Activated naive CD8-positive, alpha-beta T cell (primary cell): ENCODE data around the gene SMPD3.

ENCODE experiments used
- H3K27ac Mint-ChIP-seq: one replicate; pipeline ENCODE4 v1.8.0; 2021; ENCODE audit warnings: mixed read lengths
- H3K27me3 Mint-ChIP-seq: one replicate; pipeline ENCODE4 v1.8.0; 2021; ENCODE audit warnings: mixed read lengths
- H3K36me3 Mint-ChIP-seq: one replicate; pipeline ENCODE4 v1.8.0; 2021; ENCODE audit warnings: mixed read lengths
- H3K4me1 Mint-ChIP-seq: one replicate; pipeline ENCODE4 v1.8.0; 2021; ENCODE audit warnings: low read depth, mixed read lengths
- H3K4me3 Mint-ChIP-seq: one replicate; pipeline ENCODE4 v1.8.0; 2021; ENCODE audit warnings: mild to moderate bottlenecking, mixed read lengths
- H3K9me3 Mint-ChIP-seq: one replicate; pipeline ENCODE4 v1.8.0; 2021; ENCODE audit warnings: low read depth, mixed read lengths

Gene SMPD3

DNA sequence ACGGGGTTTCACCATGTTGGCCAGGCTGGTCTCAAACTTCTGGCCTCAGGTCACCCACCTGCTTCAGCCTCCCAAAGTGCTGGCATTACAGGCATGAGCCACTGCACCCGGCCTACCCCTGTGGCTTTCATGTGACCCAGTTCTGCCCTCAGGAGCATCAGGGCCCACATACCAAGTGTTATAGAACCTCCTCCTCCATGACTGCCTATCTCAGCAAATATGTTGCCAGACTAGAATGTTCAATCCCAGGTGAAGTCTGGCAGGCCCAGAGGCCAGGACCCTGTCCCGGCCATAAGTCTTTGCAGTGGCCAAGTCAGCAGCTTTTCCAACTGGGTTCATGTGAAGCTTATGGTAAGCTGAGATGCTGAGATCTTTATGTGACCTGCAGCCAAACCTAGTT is 9.8 kb upstream of the SMPD3 start:
- Mint-ChIP-seq H3K4me1 (no peaks in the 10 kb centered on the region), H3K27me3 (no peaks in the 10 kb centered on the region), H3K27ac (no peak overlapping the region), H3K4me3 (no peak overlapping the region), H3K9me3 (no peaks in the 10 kb centered on the region), H3K36me3 (peaks cover 2% of the 10 kb centered on the region)

DNA sequence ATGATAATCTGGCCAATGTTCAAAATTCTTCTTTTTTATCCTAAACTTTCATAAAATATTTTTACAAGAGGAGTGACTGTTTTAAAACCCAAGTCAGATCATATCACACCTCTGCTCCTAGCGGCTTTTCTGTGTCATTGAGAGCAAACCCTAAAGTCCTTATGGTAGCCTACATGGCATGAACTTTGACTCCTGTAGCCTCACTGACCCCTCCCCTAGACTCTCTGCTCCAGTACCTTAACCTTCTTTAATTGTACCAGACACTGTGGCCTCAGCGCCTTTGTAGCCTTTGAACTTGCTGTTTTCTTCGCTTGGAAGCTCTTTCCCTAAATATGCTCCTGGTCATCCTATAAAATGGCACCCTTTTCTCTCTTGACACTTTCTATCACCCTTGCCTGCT is 7.3 kb upstream of the SMPD3 start:
- Mint-ChIP-seq H3K4me3 (no peak overlapping the region), H3K27ac (no peak overlapping the region), H3K4me1 (peaks cover 3% of the 10 kb centered on the region), H3K27me3 (no peaks in the 10 kb centered on the region), H3K36me3 (peaks cover under 1% of the 10 kb centered on the region), H3K9me3 (no peaks in the 10 kb centered on the region)

GRCh38 chr16:68454920-68455435 is 6.7 kb upstream of the SMPD3 start:
- Mint-ChIP-seq H3K36me3 (no peaks in the 10 kb centered on the region), H3K27ac (no peak overlapping the region), H3K4me1 (peaks cover 3% of the 10 kb centered on the region), H3K4me3 (no peak overlapping the region), H3K27me3 (no peaks in the 10 kb centered on the region), H3K9me3 (no peaks in the 10 kb centered on the region)

GRCh38 chr16:68453816-68454215 is 5.5 kb upstream of the SMPD3 start:
- H3K4me1 Mint-ChIP-seq = peaks cover 5% of the 10 kb centered on the region
- H3K27me3 Mint-ChIP-seq = no peaks in the 10 kb centered on the region
- H3K9me3 Mint-ChIP-seq = no peaks in the 10 kb centered on the region
- H3K36me3 Mint-ChIP-seq = no peaks in the 10 kb centered on the region
- no peak overlapping the region for H3K4me3 Mint-ChIP-seq
- H3K27ac Mint-ChIP-seq = no peak overlapping the region

DNA sequence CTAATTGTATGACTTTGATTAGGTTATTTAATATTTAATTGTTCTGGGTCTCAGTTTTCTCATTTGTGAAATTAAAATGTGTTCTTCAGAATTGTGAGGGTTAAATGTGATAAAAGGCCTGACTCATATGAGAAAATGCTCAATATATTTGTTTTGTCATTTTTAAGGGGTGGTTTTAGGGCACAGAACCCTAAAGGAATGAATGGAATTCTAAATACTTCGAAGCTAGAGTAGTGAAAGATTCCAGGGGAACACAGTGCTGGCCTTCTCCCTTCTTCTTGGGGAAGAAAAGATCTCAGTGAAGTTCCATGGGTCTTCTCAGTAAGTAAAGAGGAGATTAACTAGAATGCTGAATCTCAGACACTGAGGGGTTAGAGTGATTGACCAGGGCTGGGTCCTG is 3.9 kb upstream of the SMPD3 start:
- H3K36me3 Mint-ChIP-seq = no peaks in the 10 kb centered on the region
- peaks cover 13% of the 10 kb centered on the region for H3K4me1 Mint-ChIP-seq
- H3K27ac Mint-ChIP-seq = no peak overlapping the region
- no peaks in the 10 kb centered on the region for H3K9me3 Mint-ChIP-seq
- no peaks in the 10 kb centered on the region for H3K27me3 Mint-ChIP-seq
- H3K4me3 Mint-ChIP-seq = no peak overlapping the region

DNA sequence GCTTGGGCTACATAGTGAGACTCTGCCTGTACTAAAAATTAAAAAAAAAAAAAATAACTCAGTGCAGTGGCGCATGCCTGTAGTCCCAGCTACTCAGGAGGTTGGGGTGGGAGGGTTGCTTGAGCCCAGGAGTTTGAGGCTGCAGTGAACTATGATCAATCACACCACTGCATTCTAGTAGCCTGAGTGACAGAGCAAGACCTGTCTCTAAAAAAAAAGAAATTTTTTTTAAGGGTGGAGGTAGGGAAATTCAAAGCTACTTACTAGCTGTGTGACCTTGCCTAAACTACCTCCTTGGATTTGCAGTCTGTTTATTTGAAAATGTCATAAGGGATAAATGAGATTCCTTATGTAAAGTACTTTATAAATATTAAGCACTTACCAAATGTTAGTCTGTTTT is 3.4 kb upstream of the SMPD3 start:
- no peaks in the 10 kb centered on the region for H3K36me3 Mint-ChIP-seq
- no peak overlapping the region for H3K27ac Mint-ChIP-seq
- no peak overlapping the region for H3K4me3 Mint-ChIP-seq
- H3K4me1 Mint-ChIP-seq = peaks cover 13% of the 10 kb centered on the region
- H3K9me3 Mint-ChIP-seq = no peaks in the 10 kb centered on the region
- no peaks in the 10 kb centered on the region for H3K27me3 Mint-ChIP-seq

DNA sequence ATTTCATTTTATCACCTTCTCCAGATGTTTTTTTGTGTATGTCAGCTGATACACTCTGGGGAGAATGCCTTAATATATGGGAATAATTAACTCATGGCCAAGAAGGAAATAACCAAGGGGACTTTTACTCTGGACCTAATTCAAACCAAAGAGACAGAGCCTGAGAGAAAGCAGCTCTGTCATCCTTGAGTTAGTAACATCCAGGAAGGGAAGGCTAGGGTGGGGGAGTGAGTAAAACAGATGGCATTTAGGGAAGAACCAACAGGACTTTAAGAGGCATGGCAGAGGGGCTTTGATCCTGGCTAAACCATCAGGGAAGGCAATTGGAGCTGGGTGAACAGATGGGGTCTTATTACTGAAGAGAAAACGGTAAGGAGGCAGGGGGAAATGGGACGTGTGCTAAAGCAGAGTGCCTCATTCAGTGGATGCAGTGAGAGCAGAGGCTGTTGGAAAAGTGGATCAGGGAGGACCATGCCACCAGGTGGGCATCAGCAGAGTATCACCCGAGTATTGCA is 2.5 kb upstream of the SMPD3 start:
- Mint-ChIP-seq H3K4me1 (peaks cover 16% of the 10 kb centered on the region), H3K9me3 (no peaks in the 10 kb centered on the region), H3K4me3 (no peak overlapping the region), H3K36me3 (no peaks in the 10 kb centered on the region), H3K27ac (peak overlapping the region; percentile 6), H3K27me3 (peaks cover 4% of the 10 kb centered on the region)

GRCh38 chr16:68447653-68448359 is 502 bp downstream of the SMPD3 start:
- Mint-ChIP-seq H3K36me3 (no peaks in the 10 kb centered on the region), H3K4me1 (peaks cover 16% of the 10 kb centered on the region), H3K9me3 (no peaks in the 10 kb centered on the region), H3K27me3 (peaks cover 18% of the 10 kb centered on the region), H3K27ac (no peak overlapping the region), H3K4me3 (peak overlapping the region; percentile 68)

DNA sequence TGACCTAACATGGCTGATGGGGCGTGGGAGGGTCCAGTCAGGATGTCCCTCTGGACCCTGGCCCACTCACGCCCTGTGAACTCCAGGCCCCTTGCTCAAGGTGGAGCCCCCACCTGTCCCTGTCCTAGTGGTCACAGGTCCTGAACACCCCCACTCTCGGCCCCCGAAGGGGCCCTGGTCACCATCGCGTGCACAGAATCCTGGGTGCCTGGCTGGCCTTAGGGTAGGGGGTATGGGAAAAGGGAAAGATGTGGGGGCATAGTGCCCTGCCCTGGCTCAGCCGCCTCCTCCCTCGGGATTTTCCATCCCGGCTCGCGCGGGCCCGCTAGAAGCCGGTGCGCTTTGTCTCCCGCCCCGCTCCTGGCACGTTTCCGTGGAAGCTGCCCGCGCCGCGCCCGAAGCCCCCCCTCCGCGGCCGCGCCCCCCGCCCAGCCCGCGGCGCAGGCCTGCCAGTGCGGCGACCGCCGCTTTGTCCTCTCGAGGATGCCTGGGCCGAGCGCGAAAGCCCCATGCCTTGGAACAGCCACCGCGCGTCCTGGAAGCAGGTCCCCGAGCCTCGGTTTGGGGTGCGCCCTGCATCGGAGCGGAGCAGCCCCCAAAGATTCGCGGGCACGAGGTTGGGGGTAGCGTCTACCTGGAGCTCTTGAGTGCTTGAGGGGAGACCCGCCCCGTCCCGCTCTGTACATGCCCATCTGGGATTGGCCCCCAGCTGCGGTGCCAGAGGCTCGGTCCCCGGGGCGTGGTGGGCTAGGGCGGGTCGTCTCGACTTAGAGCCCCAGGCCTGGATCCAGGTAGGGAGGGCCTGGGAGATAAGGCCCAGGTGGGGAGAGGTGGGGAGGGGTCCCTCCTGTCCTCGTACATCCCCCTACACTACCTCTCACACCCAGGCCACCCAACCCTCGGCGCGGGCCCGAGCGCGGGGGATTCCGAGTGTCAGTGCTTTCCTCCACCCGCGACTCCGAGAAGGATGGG is 1.3 kb downstream of the SMPD3 start:
- peak overlapping the region; percentile 69 for H3K4me3 Mint-ChIP-seq
- no peak overlapping the region for H3K27ac Mint-ChIP-seq
- no peaks in the 10 kb centered on the region for H3K36me3 Mint-ChIP-seq
- peaks cover 16% of the 10 kb centered on the region for H3K4me1 Mint-ChIP-seq
- H3K9me3 Mint-ChIP-seq = no peaks in the 10 kb centered on the region
- peaks cover 18% of the 10 kb centered on the region for H3K27me3 Mint-ChIP-seq

GRCh38 chr16:68445458-68445857 is 2.9 kb downstream of the SMPD3 start:
- Mint-ChIP-seq H3K4me1 (peaks cover 14% of the 10 kb centered on the region), H3K36me3 (no peaks in the 10 kb centered on the region), H3K9me3 (no peaks in the 10 kb centered on the region)

GRCh38 chr16:68444056-68444657 is 4.2 kb downstream of the SMPD3 start:
- no peak overlapping the region for H3K27ac Mint-ChIP-seq
- H3K9me3 Mint-ChIP-seq = no peaks in the 10 kb centered on the region
- H3K36me3 Mint-ChIP-seq = no peaks in the 10 kb centered on the region
- H3K4me3 Mint-ChIP-seq = no peak overlapping the region
- H3K4me1 Mint-ChIP-seq = peaks cover 12% of the 10 kb centered on the region
- H3K27me3 Mint-ChIP-seq = peaks cover 20% of the 10 kb centered on the region

More at GRCh38 chr16:68445458-68445857, 2.9 kb downstream of the SMPD3 start:
- Mint-ChIP-seq H3K27me3 (peaks cover 20% of the 10 kb centered on the region), H3K4me3 (no peak overlapping the region), H3K27ac (no peak overlapping the region)

- Mint-ChIP-seq H3K4me3 (no peak overlapping the region), H3K9me3 (no peaks in the 10 kb centered on the region), H3K27ac (no peak overlapping the region), H3K4me1 (peaks cover 13% of the 10 kb centered on the region), H3K36me3 (no peaks in the 10 kb centered on the region), H3K27me3 (peaks cover 2% of the 10 kb centered on the region)
Observed at GRCh38 chr16:68436581-68436980, 11.7 kb downstream of the SMPD3 start.

DNA sequence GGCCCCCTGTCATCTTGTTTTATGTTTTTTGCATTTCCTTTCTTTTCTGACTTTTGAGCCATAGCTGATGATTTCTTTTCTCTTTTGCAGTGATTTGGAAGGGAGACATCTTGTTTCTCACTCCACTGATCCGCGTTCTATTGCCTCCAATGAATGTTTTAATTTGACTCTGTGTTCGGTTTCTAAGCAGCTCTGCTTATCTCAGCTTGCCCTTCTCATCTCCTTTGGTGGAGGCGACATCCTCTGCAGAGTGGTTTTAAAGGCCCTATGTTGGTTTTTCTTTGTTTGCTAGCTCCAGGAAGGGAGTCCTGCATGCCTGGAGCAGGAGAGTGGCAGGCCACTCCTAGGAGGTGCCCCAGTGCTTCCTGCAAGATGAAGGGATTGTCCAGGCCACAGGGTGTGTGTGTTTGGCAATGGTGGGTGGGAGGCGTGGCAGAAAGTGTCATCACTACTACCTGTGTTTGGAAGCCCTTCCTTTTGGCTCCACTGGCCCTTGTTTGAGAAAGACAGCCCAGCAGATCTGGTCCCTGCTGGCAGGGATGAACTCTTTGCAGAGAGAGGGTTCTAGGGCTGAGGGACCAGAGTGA is 13.6 kb downstream of the SMPD3 start:
- H3K9me3 Mint-ChIP-seq = no peaks in the 10 kb centered on the region
- H3K27ac Mint-ChIP-seq = peak overlapping the region; percentile 0
- no peak overlapping the region for H3K4me3 Mint-ChIP-seq
- H3K4me1 Mint-ChIP-seq = peaks cover 13% of the 10 kb centered on the region
- no peaks in the 10 kb centered on the region for H3K27me3 Mint-ChIP-seq
- no peaks in the 10 kb centered on the region for H3K36me3 Mint-ChIP-seq

GRCh38 chr16:68433316-68433715 is 15.0 kb downstream of the SMPD3 start:
- H3K27ac Mint-ChIP-seq = no peak overlapping the region
- H3K27me3 Mint-ChIP-seq = no peaks in the 10 kb centered on the region
- H3K4me1 Mint-ChIP-seq = peaks cover 13% of the 10 kb centered on the region
- H3K9me3 Mint-ChIP-seq = no peaks in the 10 kb centered on the region
- no peak overlapping the region for H3K4me3 Mint-ChIP-seq
- no peaks in the 10 kb centered on the region for H3K36me3 Mint-ChIP-seq
